A549 (cell line): Measurements from ENCODE around the gene NDC80. TPM values are rescaled to one million over a fixed set of nuclear protein-coding genes. Genes with fewer than 3 reads are reported as not detected.

ENCODE experiments used
- ATAC-seq, 2 experiments: fragments of 200-7000 bp in 1 of 2; fragments of >200 bp in 1 of 2; cut with Nextera tagmentation in 1 of 2; cut with Tn5 transposase in 1 of 2; 3 replicates each; pipeline versions ENCODE4 v1.8.0 to v1.9.1; 2018 to 2020; ENCODE audit warnings: mild to moderate bottlenecking in 1 of 2, moderate library complexity in 1 of 2
- CTCF ChIA-PET: fragments of 300-600 bp; sonication (Branson Sonifier 250); formaldehyde crosslinking; extraction: SDS; loops from one replicate; lab custom pipeline; 2021; ENCODE audit warnings: antibody characterized with exemption, inconsistent platforms; lab: Yijun Ruan, JAX
- POLR2A ChIA-PET: fragments of 350-600 bp; formaldehyde crosslinking; extraction: SDS; loops from one replicate; lab custom pipeline; 2021; ENCODE audit warnings: antibody characterized with exemption, inconsistent platforms; lab: Yijun Ruan, JAX
- DNase-seq, 2 experiments: peaks; one replicate each; pipeline versions ENCODE4 v3.0.0 to v3.0.0-alpha.2; 2011 to 2016; ENCODE audit warnings: low read depth in 1 of 2, low spot score in 1 of 2
- FAIRE-seq: peaks from 2 replicates; lab custom pipeline; 2011; peaks lifted over from hg19 to GRCh38; lab: Jason Lieb, UNC
- H3K27ac ChIP-seq, 2 experiments: fragments of >200 bp; sonication (Bioruptor Twin); formaldehyde crosslinking; 3 replicates each; pipeline ENCODE4 v1.5.1; 2016 to 2017
- H3K4me1 ChIP-seq: fragments of >200 bp; sonication (Bioruptor Twin); formaldehyde crosslinking; 3 replicates; pipeline ENCODE4 v1.6.1; 2016
- H3K4me2 ChIP-seq: fragments of >200 bp; sonication (Bioruptor Twin); formaldehyde crosslinking; 3 replicates; pipeline ENCODE4 v1.6.1; 2016
- H3K4me3 ChIP-seq: fragments of >200 bp; sonication (Bioruptor Twin); formaldehyde crosslinking; 3 replicates; pipeline ENCODE4 v1.5.1; 2016
- H3K9me3 ChIP-seq: fragments of >200 bp; sonication (Bioruptor Twin); formaldehyde crosslinking; 3 replicates; pipeline ENCODE4 v1.6.1; 2016
- BHLHE40 ChIP-seq: IDR thresholded peaks from 2 replicates; pipeline ENCODE4 v1.6.1; 2012; ENCODE audit warnings: low read depth, low read length, inconsistent platforms
- CEBPB ChIP-seq, 2 experiments: fragments of >200 bp in 1 of 2; sonication (Bioruptor Twin) in 1 of 2; formaldehyde crosslinking in 1 of 2; IDR thresholded peaks; 2 replicates each; pipeline ENCODE4 v1.6.1; 2012 to 2016
- E2F6 ChIP-seq: IDR thresholded peaks from 2 replicates; pipeline ENCODE4 v1.6.1; 2012; ENCODE audit warnings: low read depth, borderline replicate concordance
- EHMT2 ChIP-seq: fragments of 200-600 bp; sonication (generic); IDR thresholded peaks from 2 replicates; pipeline ENCODE4 v1.6.1; 2016; ENCODE audit warnings: antibody characterized with exemption, low read depth, mild to moderate bottlenecking, moderate library complexity
- FOSB ChIP-seq: fragments of 250-450 bp; sonication (Bioruptor Pico); IDR thresholded peaks from 2 replicates; pipeline ENCODE4 v1.5.0; 2020; ENCODE audit warnings: mild to moderate bottlenecking, moderate library complexity
- FOXS1 ChIP-seq: fragments of 250-450 bp; sonication (Bioruptor Pico); IDR thresholded peaks from 2 replicates; pipeline ENCODE4 v1.5.0; 2020; ENCODE audit warnings: mild to moderate bottlenecking, moderate library complexity
- HDAC2 ChIP-seq: fragments of 200-600 bp; sonication (generic); IDR thresholded peaks from 2 replicates; pipeline ENCODE4 v1.6.1; 2016
- HMGXB4 ChIP-seq: fragments of 250-450 bp; sonication (Bioruptor Pico); IDR thresholded peaks from 2 replicates; pipeline ENCODE4 v1.5.0; 2021; ENCODE audit warnings: mild to moderate bottlenecking, moderate library complexity, borderline replicate concordance
- HOXB5 ChIP-seq: fragments of 250-450 bp; sonication (Bioruptor Pico); IDR thresholded peaks from 2 replicates; pipeline ENCODE4 v1.5.0; 2020; ENCODE audit warnings: mild to moderate bottlenecking, moderate library complexity
- JUN ChIP-seq, 2 experiments: fragments of >200 bp; sonication (Bioruptor Twin); formaldehyde crosslinking; IDR thresholded peaks; 2 replicates in 1 of 2; 3 replicates in 1 of 2; pipeline ENCODE4 v1.6.1; 2016 to 2017
- KDM1A ChIP-seq: fragments of 200-600 bp; sonication (generic); IDR thresholded peaks from 2 replicates; pipeline ENCODE4 v1.6.1; 2016; ENCODE audit warnings: low read depth, mild to moderate bottlenecking
- MAFK ChIP-seq: fragments of 450-650 bp; IDR thresholded peaks from 2 replicates; pipeline ENCODE4 v1.6.1; 2014; ENCODE audit not compliant: partially characterized antibody
- PBX3 ChIP-seq: IDR thresholded peaks from 2 replicates; pipeline ENCODE4 v1.6.1; 2012
- PHF8 ChIP-seq: fragments of 200-600 bp; sonication (generic); IDR thresholded peaks from 2 replicates; pipeline ENCODE4 v1.6.1; 2016; ENCODE audit warnings: low read depth, mild to moderate bottlenecking, antibody characterized with exemption, moderate library complexity, borderline replicate concordance
- RAD21 ChIP-seq, 2 experiments: fragments of >200 bp in 1 of 2; sonication (Bioruptor Twin) in 1 of 2; formaldehyde crosslinking in 1 of 2; IDR thresholded peaks in 1 of 2; conservative IDR thresholded peaks in 1 of 2; 2 replicates in 1 of 2; 3 replicates in 1 of 2; pipeline ENCODE4 v1.6.1; 2012 to 2018; ENCODE audit warnings: inconsistent platforms in 1 of 2
- RARB ChIP-seq: fragments of 250-450 bp; sonication (Bioruptor Pico); IDR thresholded peaks from 2 replicates; pipeline ENCODE4 v1.8.0; 2021; ENCODE audit warnings: mild to moderate bottlenecking, moderate library complexity
- REST ChIP-seq: fragments of 200-600 bp; sonication (generic); IDR thresholded peaks from 2 replicates; pipeline ENCODE4 v1.6.1; 2016; ENCODE audit warnings: antibody characterized with exemption, mild to moderate bottlenecking, moderate library complexity
- RFX5 ChIP-seq: fragments of 450-650 bp; IDR thresholded peaks from 2 replicates; pipeline ENCODE4 v1.7.1; 2014; ENCODE audit warnings: antibody characterized with exemption, mild to moderate bottlenecking, moderate library complexity
- RNF2 ChIP-seq: fragments of 200-600 bp; sonication (generic); IDR thresholded peaks from 2 replicates; pipeline ENCODE4 v1.6.1; 2016; ENCODE audit warnings: low read depth, mild to moderate bottlenecking, antibody characterized with exemption, moderate library complexity, borderline replicate concordance
- ZFP36 ChIP-seq: fragments of 450-650 bp; IDR thresholded peaks from 2 replicates; pipeline ENCODE4 v1.6.1; 2014; ENCODE audit warnings: borderline replicate concordance; ENCODE audit not compliant: partially characterized antibody
- WGBS: methylation state at CpG from one replicate; pipeline ENCODE4 v1.1.6; 2017; ENCODE audit errors: missing lambda C conversion rate; 5-methylcytosine and 5-hydroxymethylcytosine counted together
- polyA plus RNA-seq, 4 experiments: library from polyadenylated mRNA; depleted of rRNA in 3 of 4; stranded (reverse); fragments of >200 nt; fragmentation: RNase III in 1 of 4; extraction: RNeasy Plus Mini Kit Qiagen cat#74134 plus additional on column Dnase treatment in 1 of 4; gene quantifications; 2 replicates in 3 of 4; 3 replicates in 1 of 4; pipeline ENCODE4 v1.2.3, GENCODE V29; 2011 to 2017

NDC80 gene
- polyA plus RNA-seq, 2 of the 4 experiments (the other 2 are of a cell fraction), result 11.1 to 20.2 TPM

GRCh38 chr18:2653467-2653866, 82.1 kb downstream of the NDC80 start:
- ChIA-PET CTCF (interaction anchor here (0.9 kb wide), 1 partner anchor 37 kb away, joined by 3 read pairs; no protein-coding TSS in a partner anchor), POLR2A (no interaction called here)

More at GRCh38 chr18:2653467-2653866, 82.1 kb downstream of the NDC80 start:
- no peak for ATAC-seq
- TF ChIP-seq JUN (IDR thresholded peaks at IDR 0.05) (no peak), RARB (CRISPR knock-in tag) (no peak), E2F6 (no peak), ZFP36 (no peak), BHLHE40 (no peak), EHMT2 (no peak), RAD21 (conservative IDR thresholded peaks at IDR 0.05 in 1 of 2, IDR thresholded peaks at IDR 0.05 in 1 of 2) (no peak), HMGXB4 (CRISPR knock-in tag) (no peak), HOXB5 (CRISPR knock-in tag) (no peak), PHF8 (no peak), HDAC2 (no peak), FOSB (CRISPR knock-in tag) (no peak), PBX3 (no peak), MAFK (no peak), REST (no peak), KDM1A (no peak), RNF2 (no peak), CEBPB (IDR thresholded peaks at IDR 0.05) (no peak), RFX5 (no peak), FOXS1 (CRISPR knock-in tag) (no peak)
- TF ChIP-seq, all 56 proteins: peak for 0
- Histone ChIP-seq H3K27ac (no peak overlapping the region), H3K4me2 (no peak overlapping the region), H3K9me3 (no peaks in the 10 kb centered on the region), H3K4me1 (peaks cover 23% of the 10 kb centered on the region), H3K4me3 (no peak overlapping the region)
- WGBS, result 83% methylated on average over 4 of the region's 4 CpGs
- DNase-seq, result no peak
- no peak for FAIRE-seq
